ENCODE measurements around the gene PCK2.

The PCK2 gene

DNA sequence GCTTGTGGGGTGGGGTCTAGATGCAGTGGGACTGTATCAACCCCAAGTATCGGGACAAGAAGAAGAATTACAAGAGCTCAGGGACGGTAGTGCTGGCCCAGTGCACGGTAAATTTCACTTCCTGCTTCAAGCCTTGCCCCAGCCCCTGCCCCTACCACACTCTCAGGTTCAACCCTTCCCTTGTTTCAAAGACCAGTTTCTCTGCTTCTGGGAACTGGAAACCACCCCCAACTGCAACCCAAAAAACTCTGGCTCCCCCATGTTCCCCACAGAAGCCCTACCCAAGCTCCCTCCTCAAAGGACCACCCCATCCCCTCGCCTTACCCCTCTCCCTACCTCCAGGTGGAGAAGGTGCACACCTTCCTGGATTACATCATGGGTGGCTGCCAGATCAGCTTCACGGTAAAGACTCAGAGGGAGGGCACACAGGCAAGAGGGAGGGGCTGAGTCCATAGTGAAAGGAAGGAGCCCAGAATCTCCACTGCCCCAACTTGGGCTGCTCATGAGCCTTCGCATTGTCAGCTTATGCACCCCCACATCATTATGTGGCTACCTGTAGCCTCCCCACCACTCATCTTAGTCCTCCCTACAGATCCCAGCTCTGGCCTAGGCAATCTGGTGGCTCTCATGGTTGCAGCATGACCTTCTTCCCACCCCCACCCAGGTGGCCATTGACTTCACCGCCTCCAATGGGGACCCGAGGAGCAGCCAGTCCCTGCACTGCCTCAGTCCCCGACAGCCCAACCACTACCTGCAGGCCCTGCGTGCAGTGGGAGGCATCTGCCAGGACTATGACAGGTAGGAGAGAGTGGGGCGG is 18.4 kb upstream of the PCK2 start:
- no peak for DNase-seq (ENCODE audit: low spot score)

GRCh38 chr14:24076302-24076601 is 17.9 kb upstream of the PCK2 start:
- no peak for DNase-seq (ENCODE audit: low spot score)

- DNase-seq (ENCODE audit: low spot score): no peak
Measured at GRCh38 chr14:24077086-24077485, 17.0 kb upstream of the PCK2 start.

- no peak for DNase-seq (ENCODE audit: low spot score)
Measured at GRCh38 chr14:24078146-24078545, 16.0 kb upstream of the PCK2 start.

GRCh38 chr14:24079491-24080141 is 14.5 kb upstream of the PCK2 start:
- DNase-seq (ENCODE audit: low spot score): no peak

- DNase-seq (ENCODE audit: low spot score): no peak
Measured at GRCh38 chr14:24080142-24080530, 14.0 kb upstream of the PCK2 start.

- DNase-seq (ENCODE audit: low spot score): no peak
Measured at GRCh38 chr14:24080888-24081738, 13.0 kb upstream of the PCK2 start.

DNA sequence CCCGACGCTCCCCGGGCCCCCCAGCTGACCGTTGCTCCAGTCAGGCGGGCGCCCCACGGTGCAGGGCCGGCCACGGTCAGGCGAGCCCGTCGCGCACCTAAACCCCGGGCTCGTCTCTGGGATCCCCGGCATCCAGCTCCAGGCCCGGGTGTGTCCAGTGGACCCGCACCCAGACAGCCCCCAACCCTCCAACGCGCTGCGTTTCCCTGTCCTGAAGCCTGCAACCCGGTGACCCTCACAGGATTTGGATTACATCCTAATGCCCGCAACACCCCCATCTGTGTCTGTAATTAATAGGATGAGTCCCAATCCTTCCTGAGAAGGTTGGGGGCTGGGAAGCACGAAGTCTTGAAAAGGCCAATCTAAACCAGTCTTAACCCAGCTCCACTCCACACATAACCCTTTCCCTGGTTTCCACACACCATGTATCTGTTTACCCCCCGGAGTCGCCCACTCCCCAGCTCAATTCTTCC is 12.3 kb upstream of the PCK2 start:
- no peak for DNase-seq (ENCODE audit: low spot score)

DNA sequence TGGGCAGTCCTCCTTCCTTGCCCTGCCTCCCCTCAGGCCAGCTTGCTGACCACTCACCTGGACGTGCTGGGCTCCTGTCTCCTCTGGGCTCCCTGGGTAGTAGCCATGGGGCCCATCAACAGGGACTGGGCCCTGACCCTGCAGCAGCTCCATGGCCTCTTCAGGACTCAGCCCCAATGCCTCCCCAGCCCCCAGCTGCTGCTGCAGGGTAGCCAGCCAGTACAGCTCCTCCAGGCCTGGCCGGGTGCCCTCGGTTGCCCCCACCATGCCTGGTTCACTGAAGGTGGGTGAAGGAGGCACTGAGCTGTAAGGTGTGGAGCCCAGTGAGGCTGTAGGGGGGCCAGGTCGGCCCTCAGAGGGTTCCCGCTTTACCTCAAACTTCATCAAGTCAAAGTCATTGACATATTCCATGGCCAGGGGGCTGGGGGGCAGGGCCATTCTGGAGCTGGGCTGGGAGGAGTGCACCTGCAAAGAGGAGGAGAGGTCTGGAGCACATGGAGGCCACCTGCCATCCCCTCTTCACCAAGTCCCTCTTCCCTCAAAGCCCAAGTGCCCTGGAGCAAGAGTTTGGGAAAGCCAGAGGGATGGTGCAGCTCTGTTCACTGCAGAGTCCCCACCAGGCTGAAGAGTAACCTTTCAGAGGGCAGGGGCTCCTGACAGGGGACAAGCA is 11.6 kb upstream of the PCK2 start:
- DNase-seq (ENCODE audit: low spot score): no peak

DNA sequence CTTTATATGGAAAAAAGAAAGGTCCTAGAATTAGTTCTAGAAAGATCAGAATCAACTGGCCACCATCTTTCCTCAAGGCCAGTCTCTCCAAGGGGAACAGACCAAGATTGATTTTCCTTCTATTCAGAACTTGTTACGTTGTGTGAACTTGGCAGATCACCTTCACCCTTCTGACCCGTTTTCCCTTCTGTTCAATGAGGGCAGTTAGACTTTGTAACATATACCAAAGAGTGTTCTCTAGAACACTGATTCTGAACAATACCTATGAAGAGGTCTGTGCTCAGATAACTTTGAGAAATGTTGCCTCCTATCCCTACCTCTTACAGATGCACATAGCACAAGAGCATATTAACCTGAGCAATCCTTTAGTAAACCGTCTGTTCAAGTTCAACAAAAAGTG is 10.6 kb upstream of the PCK2 start:
- DNase-seq (ENCODE audit: low spot score): no peak

- no peak for DNase-seq (ENCODE audit: low spot score)
Measured at GRCh38 chr14:24084440-24084839, 9.7 kb upstream of the PCK2 start.

GRCh38 chr14:24085215-24085614 is 8.9 kb upstream of the PCK2 start:
- DNase-seq (ENCODE audit: low spot score): no peak

GRCh38 chr14:24086193-24086955 is 7.7 kb upstream of the PCK2 start:
- no peak for DNase-seq (ENCODE audit: low spot score)

GRCh38 chr14:24087004-24087403 is 7.1 kb upstream of the PCK2 start:
- no peak for DNase-seq (ENCODE audit: low spot score)

DNA sequence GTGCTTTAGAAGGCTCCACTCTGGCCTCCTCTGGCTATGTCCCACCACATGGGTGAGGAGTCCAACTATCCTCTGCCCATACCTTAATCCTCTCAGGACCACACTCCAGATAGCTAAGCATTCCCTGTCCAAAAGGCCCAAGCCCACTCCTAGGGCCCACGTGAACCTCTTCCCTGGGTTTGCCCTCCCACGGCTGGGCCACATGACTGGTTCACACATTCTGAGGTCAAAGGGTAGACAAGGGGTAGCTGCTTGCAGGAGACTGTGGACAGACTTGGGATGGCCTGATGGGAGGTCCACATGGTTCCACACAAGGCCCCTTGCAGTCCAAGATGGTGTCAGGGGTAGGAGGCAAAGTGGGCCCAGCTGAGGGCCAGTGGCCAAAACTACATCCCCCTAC is 6.0 kb upstream of the PCK2 start:
- no peak for DNase-seq (ENCODE audit: low spot score)

DNA sequence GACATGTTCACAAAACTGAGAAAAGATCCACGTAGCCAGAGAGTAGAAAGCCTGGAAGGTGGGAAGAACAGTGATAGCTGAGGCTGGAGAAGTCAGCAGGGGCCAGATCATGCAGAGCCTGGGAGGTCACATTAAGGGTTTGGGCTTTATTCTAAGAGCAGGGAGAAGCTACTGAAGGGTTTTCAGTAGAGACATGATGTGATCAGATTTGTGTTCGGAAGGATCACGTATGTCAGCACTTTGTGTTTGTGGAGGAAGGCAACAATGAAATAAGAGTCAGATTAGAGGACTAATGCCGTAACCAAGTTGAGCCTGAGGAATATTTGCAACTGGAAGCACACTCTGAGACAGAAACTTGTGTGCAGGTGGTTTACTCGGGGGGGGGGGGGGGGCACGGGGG is 4.2 kb upstream of the PCK2 start:
- DNase-seq (ENCODE audit: low spot score): no peak

- DNase-seq (ENCODE audit: low spot score): no peak
Measured at GRCh38 chr14:24092110-24092504, 2.0 kb upstream of the PCK2 start.

GRCh38 chr14:24092505-24093206 is 1.5 kb upstream of the PCK2 start:
- DNase-seq (ENCODE audit: low spot score): no peak

DNA sequence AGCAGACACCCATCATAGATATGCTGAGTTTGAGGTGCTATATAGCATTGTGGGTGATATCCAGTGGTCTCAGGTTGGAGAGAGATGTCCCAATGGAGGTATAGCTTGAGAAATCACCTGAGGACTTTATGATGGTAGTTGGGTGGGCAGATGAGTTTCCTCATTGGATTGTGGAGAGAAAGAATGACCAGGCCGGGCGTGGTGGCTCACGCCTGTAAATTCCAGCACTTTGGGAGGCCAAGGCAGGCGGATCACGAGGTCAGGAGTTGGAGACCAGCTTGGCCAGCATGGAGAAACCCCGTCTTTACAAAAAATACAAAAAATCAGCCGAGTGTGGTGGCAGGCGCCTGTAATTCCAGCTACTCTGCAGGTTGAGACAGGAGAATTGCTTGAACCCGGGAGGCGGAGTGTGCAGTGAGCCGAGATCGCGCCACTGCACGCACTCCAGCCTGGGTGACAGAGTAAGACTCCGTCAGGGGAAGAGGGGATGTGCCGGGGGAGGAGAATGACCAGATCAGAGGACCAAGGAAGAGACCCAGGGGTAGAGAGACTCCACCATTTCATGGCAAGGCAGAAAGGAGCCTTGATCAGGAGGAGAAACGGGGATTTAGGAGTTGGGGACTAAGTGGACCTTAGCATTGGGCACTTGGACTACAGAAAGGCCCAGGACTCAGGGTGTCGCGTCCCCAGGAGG is 757 bp upstream of the PCK2 start:
- DNase-seq (ENCODE audit: low spot score): no peak

- DNase-seq (ENCODE audit: low spot score): no peak
Measured at GRCh38 chr14:24094841-24095270, 745 bp downstream of the PCK2 start.
